ENCODE data around the gene OPALIN.

The OPALIN gene

DNA sequence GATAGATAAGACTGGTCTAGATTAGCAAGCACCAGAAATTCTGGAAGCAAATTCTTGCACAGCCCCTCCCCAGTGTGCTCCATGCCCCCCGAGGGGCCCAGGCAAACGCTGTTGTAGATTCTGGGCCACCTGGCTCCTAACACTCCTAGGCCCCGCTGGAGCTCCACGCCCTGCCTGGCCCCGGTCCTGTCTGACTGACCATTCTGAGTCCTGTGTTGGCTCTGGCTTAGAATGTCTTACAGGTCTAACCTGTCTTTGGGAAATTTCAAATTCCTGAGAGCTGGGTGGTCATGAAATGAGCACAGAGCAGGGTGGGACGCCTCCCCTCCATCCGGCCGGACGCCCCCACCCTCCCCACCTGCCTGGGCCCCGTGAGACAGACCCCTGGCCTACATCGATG, 12.6 kb upstream of the OPALIN start:
- DNase-seq = no peak

DNA sequence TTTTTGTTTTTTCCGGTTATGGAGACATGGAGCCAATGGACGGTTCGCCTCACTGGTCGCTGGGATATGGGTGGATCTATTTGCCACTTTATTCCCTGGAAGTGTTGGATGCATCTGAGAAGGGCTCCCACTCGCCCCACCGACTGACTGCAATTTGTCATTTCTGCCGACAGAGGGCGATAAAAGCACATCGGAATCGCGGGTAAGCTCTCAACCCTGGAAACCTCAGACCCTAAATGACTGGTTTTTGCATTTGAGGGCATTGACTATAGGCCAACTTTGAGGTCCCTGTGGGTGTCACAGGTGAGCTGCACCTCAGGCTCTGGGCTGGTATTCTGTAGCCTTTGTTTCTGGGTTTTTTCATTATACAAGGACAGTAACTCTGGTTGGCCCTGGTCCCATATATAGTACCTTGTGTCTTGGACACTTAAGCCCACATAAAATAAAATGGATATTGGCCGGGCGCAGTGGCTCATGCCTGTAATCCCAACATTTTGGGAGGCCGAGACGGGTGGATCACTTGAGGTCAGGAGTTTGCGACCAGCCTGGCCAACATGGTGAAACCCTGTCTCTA, 11.9 kb upstream of the OPALIN start:
- DNase-seq = no peak

DNA sequence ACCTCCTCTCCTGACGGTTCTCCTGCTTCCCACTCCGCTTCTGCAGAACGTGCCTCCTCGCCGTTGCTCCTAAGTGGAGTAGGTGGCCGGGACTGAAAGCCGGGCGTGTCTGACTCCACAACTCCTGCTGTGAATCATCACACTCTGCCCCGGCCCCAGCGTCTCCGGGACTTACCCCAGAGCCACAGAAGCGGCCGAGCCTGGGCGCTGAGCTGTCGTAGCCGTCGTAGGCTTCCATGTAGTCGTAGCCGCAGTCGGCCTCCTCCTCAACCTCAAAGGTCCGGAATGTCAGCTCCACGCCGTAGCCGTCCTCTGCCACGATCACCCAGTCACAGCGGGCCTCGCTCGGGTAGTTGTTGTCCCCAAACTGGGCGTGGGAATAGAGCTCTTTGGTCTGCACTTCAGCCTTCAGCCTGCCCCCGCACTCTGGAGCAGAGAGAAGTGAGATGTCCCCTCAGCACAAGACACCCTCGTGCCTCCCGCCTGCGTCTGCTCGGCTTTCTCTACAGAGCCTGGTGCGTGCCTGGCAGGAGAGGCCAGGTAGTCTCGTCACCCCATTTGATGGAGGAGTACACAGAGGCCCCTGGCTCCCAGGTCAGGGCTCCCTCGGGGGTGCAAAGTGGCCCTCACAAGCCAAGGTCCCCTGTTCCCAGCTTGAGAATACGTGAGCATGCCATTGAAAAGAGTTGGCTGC, 11.2 kb upstream of the OPALIN start:
- no peak for DNase-seq

DNA sequence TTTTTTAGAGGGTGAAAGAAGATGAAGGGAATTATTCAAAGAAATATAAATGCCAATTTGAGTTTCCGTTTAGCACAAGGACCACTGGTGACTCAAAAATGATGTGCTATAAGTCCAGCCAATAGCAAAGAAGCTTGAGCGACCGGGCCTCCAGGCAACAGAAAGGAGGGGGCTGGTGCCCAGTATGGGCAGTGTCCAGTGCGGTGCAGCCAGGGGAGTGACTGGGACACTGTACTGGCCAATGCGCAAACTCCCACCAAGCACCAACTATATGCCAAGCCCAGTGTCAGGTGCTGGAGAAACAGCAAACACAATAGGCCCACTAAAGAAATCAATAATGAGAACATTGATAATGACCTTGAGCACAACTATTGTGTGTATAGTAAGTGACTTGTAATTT, 10.2 kb upstream of the OPALIN start:
- no peak for DNase-seq

DNA sequence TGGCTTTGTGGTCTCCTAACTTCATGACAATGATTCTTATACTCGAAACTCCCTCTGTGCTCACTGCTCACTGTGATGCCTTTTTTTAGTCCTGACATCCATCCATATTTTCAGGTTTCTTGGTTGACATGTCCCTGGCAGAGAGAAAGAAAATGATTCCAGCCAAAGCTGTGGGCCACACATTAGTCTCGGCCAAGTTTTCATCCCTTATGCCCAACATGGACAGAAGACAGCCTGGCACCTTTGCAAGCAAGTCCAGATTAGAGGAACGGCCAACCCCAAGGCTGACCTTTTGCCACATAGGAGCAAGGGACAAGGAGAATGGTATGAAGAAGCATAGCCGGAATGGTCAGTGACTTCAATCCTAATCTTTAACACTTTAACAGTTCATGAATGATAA, 8.7 kb upstream of the OPALIN start:
- DNase-seq = no peak

DNA sequence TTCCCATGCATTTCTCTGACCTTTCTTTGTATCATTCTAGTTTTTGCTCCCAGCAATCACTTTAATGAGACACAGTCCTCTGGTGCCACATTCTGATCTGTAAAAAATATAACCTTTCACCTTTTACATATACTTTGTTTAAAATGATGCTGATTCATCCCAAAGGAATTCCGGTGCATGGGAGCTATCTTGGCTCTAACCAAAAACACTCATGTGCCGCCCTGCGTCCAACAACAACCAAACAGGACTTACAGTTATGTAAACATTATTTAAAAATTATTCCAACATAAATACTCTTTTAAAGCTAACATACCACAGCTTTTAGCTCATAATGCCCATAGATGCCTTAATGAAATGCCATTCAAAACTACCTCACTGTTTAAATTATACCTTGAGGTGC, 7.7 kb upstream of the OPALIN start:
- DNase-seq = no peak

- DNase-seq = no peak
Measured at GRCh38 chr10:96365571-96365970, 6.8 kb upstream of the OPALIN start.

DNA sequence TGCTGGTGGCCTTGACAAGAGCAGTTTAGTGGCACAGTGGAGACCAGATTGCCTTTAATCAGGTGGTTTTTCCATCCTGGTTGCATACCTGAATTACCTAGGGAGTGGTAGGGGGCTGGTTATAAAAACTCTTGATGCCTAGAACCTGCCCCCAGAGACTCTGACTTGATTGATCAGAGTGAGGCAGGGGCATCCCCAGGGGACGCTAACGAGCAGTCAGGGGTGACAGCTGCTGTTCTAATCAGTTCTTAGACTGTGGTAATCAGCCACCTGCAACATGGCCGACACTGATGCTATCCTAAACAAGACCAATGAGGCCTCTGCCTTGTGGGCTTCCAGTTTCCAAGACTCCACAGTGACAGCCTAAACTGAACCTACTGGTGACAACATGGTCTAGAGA, 2.0 kb upstream of the OPALIN start:
- no peak for DNase-seq

DNA sequence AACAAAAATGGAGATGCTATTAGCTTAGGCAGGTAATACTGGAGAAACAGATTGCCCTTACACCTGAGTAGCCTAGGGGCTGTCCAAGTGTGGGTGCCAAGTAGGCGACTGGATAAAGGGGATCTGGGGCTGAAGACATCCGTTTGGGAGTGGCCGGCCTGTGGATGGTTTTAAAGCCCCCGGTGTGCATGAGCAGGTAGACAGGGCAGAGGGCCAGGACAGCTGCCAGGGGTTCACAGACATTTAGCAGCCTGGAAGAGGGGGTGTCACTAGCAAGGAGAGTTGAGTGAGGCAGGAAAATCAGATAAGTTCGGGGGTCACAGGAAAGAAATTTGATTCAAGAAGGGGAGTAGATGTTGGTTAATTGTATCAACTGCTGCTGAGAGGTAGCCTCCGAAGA, 1.5 kb upstream of the OPALIN start:
- no peak for DNase-seq

GRCh38 chr10:96359616-96360015, 814 bp upstream of the OPALIN start:
- DNase-seq = no peak

DNA sequence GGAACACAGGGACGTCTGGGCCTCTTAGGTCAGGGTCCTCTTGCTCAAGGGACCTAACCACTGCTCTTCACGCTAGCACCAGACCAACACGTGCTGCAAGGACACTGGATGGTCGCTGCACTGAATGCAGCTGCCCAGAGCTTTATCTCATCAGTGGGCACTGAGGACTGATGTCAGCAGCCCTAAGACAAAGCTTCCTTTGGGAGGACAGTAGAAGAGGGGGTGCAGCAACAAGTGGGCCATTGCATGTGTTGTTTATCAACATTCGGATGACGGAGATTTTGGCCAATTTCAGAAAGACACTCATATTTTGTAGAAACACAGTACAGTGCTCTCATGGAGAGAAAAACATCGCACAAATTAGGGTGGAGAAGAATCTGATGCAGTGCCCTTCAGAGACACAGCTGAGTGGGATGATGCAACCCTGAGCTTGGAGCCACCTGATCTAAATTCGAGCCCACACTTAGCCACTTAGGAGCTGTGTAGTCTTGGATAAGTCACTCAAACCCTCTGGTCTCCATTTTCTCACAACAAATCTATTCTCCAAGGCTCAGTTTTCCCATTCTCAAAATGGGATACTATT, 1.7 kb downstream of the OPALIN start:
- DNase-seq = no peak

- DNase-seq = no peak
Measured at GRCh38 chr10:96352582-96352981, 6.2 kb downstream of the OPALIN start.

DNA sequence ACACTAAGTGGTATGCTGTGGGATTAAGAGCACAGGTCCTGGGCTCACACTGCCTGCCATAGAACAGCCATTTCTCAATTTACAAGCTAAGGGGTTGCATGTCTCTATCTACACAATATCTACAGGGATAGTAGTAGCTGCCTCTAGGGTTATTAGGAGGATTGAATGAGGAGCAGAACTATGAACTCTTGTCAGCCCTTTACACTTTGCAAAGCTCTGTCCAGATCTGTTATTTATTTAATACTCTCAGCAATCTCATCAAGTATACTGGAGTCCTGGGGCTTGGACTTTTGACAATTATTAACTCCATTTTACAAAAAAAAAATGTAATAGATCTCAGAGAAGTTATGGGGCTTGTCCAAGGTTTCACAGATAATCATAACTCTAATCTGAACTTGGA, 6.8 kb downstream of the OPALIN start:
- no peak for DNase-seq

GRCh38 chr10:96346295-96346694, 12.5 kb downstream of the OPALIN start:
- no peak for DNase-seq

DNA sequence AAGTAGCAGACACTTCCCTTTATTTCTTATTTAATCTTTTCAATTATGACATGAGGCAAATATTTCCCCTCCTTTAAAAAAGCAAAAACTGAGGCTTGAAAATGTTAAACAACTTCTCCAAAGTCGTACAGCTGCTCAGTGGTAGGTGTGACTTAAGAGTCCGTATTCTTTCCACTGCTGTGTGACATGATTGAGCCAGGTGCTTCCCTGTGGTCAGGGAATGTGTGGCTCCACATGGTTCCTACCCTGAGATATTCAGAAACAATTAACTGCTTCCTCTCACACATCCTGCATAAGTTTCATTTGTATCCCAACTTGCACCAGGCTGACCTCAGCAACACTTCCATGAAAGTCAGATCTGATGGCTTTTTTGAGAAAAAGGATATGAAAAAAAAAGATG, 13.6 kb downstream of the OPALIN start:
- no peak for DNase-seq

DNA sequence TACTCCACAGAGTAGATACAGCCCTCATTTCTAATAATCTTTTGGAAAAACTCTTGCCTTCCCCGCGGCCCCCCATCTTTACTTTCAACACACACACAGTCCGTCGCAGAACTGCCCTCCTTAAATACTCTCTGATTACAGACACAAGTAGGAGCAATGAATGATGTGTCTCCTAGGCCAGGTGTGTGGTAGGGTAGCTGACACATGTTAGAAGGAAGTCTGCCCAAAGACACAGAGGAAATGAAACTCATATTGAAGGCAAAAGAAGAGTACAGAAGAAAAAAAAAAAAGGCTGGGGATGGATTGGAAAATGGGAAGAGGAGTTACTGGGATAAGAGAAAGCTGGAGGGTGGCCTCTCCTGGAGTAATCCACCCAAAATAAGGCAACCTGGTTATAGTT, 14.6 kb downstream of the OPALIN start:
- no peak for DNase-seq

DNA sequence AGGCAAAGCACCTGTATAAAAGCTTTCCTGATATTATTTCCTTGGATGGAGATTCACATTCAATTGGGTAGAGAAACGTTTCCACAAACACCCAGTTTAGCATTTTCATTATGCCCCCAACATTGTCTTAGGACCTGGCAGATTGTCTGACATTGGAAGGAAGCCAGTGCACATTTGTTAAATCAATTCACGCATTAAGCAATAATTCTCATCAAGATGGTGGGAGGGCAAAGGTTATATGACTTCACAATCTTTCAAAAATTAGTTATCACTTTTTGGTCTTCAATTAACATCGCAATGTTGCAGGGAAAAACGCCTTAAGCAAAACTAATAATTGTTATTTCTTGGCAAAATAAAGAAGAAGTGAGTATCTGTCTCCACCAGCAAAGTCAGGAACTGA, 16.4 kb downstream of the OPALIN start:
- DNase-seq = no peak

DNA sequence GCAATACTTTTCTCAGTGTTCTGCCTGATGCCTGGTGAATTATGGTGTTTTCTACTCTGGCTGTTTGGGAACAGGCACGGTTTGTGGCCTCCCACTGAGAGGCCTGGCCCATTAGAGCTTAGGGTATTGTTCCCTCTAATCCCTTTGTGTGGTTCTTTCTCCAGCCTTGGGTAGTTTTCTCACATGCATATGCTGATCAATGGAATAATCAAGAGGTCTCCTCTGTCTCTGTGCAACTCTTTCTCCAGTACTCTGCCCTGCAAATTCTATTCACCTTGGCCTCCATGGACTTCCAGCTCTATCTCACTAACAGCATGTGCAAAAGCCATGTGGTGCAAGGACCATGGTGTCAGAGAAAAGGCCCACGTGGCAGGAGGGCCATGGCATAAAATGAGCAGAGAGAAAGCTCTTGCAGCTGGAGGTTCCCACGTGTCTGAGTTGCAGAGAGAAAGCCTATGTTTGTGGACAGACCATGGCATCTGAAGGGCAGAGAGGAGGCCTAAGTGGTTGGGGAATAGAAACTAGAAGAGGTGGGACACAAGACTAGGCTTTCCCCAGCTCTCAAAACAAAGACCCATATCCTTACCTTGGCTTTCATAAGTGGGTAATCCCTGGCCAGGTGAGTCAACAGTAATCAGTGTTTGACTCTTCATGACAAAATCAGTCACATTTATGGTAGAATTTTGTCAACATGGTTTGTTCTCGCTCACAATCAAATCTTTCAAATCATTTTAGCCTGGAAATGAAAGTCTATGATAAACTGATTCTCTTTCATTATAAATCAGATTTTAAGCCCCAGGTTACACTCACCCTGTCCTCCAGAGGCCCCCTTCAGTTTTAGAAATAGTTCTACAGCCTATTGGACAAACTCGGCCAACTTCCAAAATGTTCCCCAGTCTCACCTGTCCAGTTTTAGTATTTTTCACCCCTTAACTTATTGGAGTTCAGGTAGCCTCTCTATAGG, 17.3 kb downstream of the OPALIN start:
- no peak for DNase-seq

- DNase-seq = no peak
Measured at GRCh38 chr10:96339956-96340904, 18.6 kb downstream of the OPALIN start.

GRCh38 chr10:96339383-96339782, 19.4 kb downstream of the OPALIN start:
- DNase-seq = no peak

- no peak for DNase-seq
Measured at GRCh38 chr10:96338279-96338925, 20.4 kb downstream of the OPALIN start.

DNA sequence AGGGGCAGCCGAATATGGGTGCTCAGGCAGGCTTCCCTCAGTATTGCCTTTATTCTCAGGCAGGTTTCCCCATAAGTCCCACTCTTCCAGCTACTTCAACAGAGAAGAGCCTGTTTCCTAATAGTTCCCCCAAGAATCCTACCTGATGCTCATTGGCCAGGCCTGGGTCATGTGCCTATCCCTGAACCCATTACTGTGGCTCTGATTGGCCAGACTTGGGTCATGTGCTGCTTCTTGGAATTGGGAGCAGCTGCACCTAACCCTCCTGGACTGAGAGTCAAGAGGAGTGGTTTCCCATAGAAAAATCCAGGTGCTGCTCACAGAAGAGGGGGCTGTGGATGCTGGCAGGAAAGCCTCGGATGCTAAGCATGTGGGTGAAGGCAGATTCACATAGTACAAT, 21.7 kb downstream of the OPALIN start:
- DNase-seq = no peak
